Liver (tissue), 9 donors: ENCODE results near the gene CCDC141. TPM values are rescaled to one million over a fixed set of nuclear protein-coding genes. Genes with fewer than 3 reads are reported as not detected.

ENCODE experiments used
- DNase-seq: peaks from one replicate; pipeline ENCODE4 v3.0.0-alpha.2; 2017; ENCODE audit warnings: low spot score
- H3K27ac ChIP-seq, 2 donors: one replicate each; pipeline ENCODE4 v1.7.0; 2013; ENCODE audit warnings: inconsistent platforms in 2 of 2, low read length in 2 of 2, control low read depth in 1 of 2, low read depth in 1 of 2, mild to moderate bottlenecking in 1 of 2
- H3K27me3 ChIP-seq, 4 donors: one replicate each; pipeline versions ENCODE4 v1.6.1 to v1.7.0; 2013; ENCODE audit warnings: low read length in 3 of 4, inconsistent platforms in 1 of 4, mild to moderate bottlenecking in 1 of 4, moderate library complexity in 1 of 4; ENCODE audit not compliant: control insufficient read depth in 4 of 4, insufficient read depth in 4 of 4
- H3K36me3 ChIP-seq, 4 donors: one replicate each; pipeline versions ENCODE4 v1.6.1 to v1.7.0; 2013; ENCODE audit warnings: low read length in 3 of 4, mild to moderate bottlenecking in 3 of 4, low read depth in 1 of 4, moderate library complexity in 1 of 4; ENCODE audit not compliant: control insufficient read depth in 4 of 4, insufficient read depth in 3 of 4
- H3K4me1 ChIP-seq, 4 donors: one replicate each; pipeline versions ENCODE4 v1.6.1 to v1.7.0; 2013; ENCODE audit warnings: low read length in 3 of 4, mild to moderate bottlenecking in 3 of 4, moderate library complexity in 1 of 4; ENCODE audit not compliant: control insufficient read depth in 4 of 4, insufficient read depth in 4 of 4
- H3K4me3 ChIP-seq, 3 donors: one replicate each; pipeline versions ENCODE4 v1.6.1 to v1.7.0; 2013; ENCODE audit warnings: low read length in 3 of 3, control low read depth in 1 of 3, low read depth in 1 of 3, mild to moderate bottlenecking in 1 of 3
- H3K9ac ChIP-seq, 2 donors: one replicate each; pipeline ENCODE4 v1.7.0; 2013; ENCODE audit warnings: low read length in 2 of 2, mild to moderate bottlenecking in 2 of 2, moderate library complexity in 2 of 2, control low read depth in 1 of 2, low read depth in 1 of 2
- H3K9me3 ChIP-seq, 4 donors: one replicate each; pipeline versions ENCODE4 v1.6.1 to v1.7.0; 2013; ENCODE audit warnings: low read length in 3 of 4; ENCODE audit not compliant: control insufficient read depth in 4 of 4
- EGR1 ChIP-seq, 2 donors: IDR thresholded peaks; 2 replicates each; pipeline ENCODE4 v1.6.1; 2016 to 2018; ENCODE audit warnings: antibody characterized with exemption in 2 of 2, low read depth in 2 of 2
- FOXA1 ChIP-seq: IDR thresholded peaks from 2 replicates; pipeline ENCODE4 v1.6.1; 2016; ENCODE audit warnings: antibody characterized with exemption
- FOXA2 ChIP-seq: IDR thresholded peaks from 2 replicates; pipeline ENCODE4 v1.6.1; 2016; ENCODE audit warnings: antibody characterized with exemption
- GABPA ChIP-seq, 2 donors: IDR thresholded peaks in 1 of 2; conservative IDR thresholded peaks in 1 of 2; 2 replicates each; pipeline ENCODE4 v1.6.1; 2016; ENCODE audit warnings: antibody characterized with exemption in 2 of 2, mild to moderate bottlenecking in 1 of 2, moderate library complexity in 1 of 2
- HNF4A ChIP-seq, 2 donors: conservative IDR thresholded peaks; 2 replicates each; pipeline ENCODE4 v1.6.1; 2016; ENCODE audit warnings: antibody characterized with exemption in 2 of 2, mild to moderate bottlenecking in 2 of 2
- HNF4G ChIP-seq: IDR thresholded peaks from 2 replicates; pipeline ENCODE4 v1.6.1; 2016; ENCODE audit warnings: antibody characterized with exemption
- JUND ChIP-seq, 2 donors: IDR thresholded peaks; 2 replicates each; pipeline ENCODE4 v1.6.1; 2016; ENCODE audit warnings: antibody characterized with exemption in 2 of 2
- NR2F2 ChIP-seq: IDR thresholded peaks from 2 replicates; pipeline ENCODE4 v1.6.1; 2016; ENCODE audit warnings: antibody characterized with exemption
- RAD21 ChIP-seq, 2 donors: IDR thresholded peaks; 2 replicates each; pipeline ENCODE4 v1.6.1; 2016; ENCODE audit warnings: antibody characterized with exemption in 2 of 2, mild to moderate bottlenecking in 2 of 2
- RXRA ChIP-seq, 2 donors: IDR thresholded peaks; 2 replicates each; pipeline ENCODE4 v1.6.1; 2017 to 2018; ENCODE audit warnings: antibody characterized with exemption in 2 of 2, mild to moderate bottlenecking in 1 of 2
- SP1 ChIP-seq: IDR thresholded peaks from 2 replicates; pipeline ENCODE4 v1.6.1; 2018; ENCODE audit warnings: antibody characterized with exemption, mild to moderate bottlenecking
- TAF1 ChIP-seq: conservative IDR thresholded peaks from 2 replicates; pipeline ENCODE4 v1.6.1; 2016; ENCODE audit warnings: antibody characterized with exemption, mild to moderate bottlenecking
- YY1 ChIP-seq: IDR thresholded peaks from 2 replicates; pipeline ENCODE4 v1.6.1; 2016; ENCODE audit warnings: antibody characterized with exemption, mild to moderate bottlenecking
- WGBS: extraction: QIAGEN DNeasy Blood & Tissue Kit; methylation state at CpG from one replicate; pipeline ENCODE4 v1.1.7; 2013; 5-methylcytosine and 5-hydroxymethylcytosine counted together
- polyA plus RNA-seq, 2 donors: library from polyadenylated mRNA; stranded (reverse) in 1 of 2; unstranded in 1 of 2; fragments of 200-250 nt in 1 of 2; fragments of >200 nt in 1 of 2; fragmentation: Nextera tagmentation in 1 of 2; extraction: Ambion mirVana in 1 of 2; gene quantifications; one replicate each; pipeline versions ENCODE4 v1.2.1 to v1.2.3, GENCODE V29; 2013 to 2015
- total RNA-seq, 2 donors: library from RNA; depleted of rRNA; stranded (reverse); fragments of >200 nt; gene quantifications; one replicate each; pipeline ENCODE4 v1.2.3, GENCODE V29; 2014
- TF ChIP-seq, protein P1 (sequence below): IDR thresholded peaks from 2 replicates; pipeline ENCODE4 v1.6.1; 2016; ENCODE audit warnings: antibody characterized with exemption
- TF ChIP-seq, protein P2 (sequence below): IDR thresholded peaks from 2 replicates; pipeline ENCODE4 v1.6.1; 2016; ENCODE audit warnings: antibody characterized with exemption
- TF ChIP-seq, protein P3 (sequence below): fragments of 150-350 bp; IDR thresholded peaks from 2 replicates; pipeline ENCODE4 v1.5.1; 2017; ENCODE audit warnings: improper control_type of control experiment, low read depth, low read length; ENCODE audit not compliant: missing input control
- TF ChIP-seq, protein P4 (sequence below): IDR thresholded peaks from 2 replicates; pipeline ENCODE4 v1.6.1; 2016; ENCODE audit warnings: antibody characterized with exemption, mild to moderate bottlenecking
- TF ChIP-seq, protein P5 (sequence below): IDR thresholded peaks from 2 replicates; pipeline ENCODE4 v1.6.1; 2016; ENCODE audit warnings: antibody characterized with exemption
- donor health status: healthy.
- donor health status: healthy.
- donor health status: healthy.
- donor health status: healthy.
- donor health status: healthy.

Gene CCDC141
- total and polyA plus RNA-seq, 4 donors, result 0.05 to 1.0 (median 0.39) TPM

DNA sequence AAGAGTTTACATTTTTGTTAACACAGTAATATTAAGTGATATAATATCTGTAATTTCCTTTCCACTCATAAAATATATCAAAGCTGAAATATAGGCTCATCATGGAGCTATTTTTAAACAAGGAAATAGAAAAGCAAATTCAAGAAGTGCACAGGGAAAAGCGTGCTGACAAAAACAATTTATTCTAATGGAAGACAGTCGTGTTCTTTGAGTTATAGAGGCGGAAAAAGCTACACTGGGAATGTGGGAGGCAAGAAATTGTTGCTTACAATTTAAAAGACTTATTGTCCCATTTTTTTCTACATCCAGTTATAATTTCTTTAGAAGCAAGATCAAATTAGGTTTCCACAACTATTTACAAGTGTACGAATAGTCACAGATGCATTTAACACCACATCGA lies 239.5 kb downstream of the CCDC141 start:
- TF ChIP-seq RAD21 (IDR thresholded peaks at IDR 0.05) (no peak), JUND (IDR thresholded peaks at IDR 0.05) (no peak), TAF1 (no peak), GABPA (IDR thresholded peaks at IDR 0.05 in 1 of 2, conservative IDR thresholded peaks at IDR 0.05 in 1 of 2) (no peak), HNF4A (conservative IDR thresholded peaks at IDR 0.05) (no peak), NR2F2 (no peak), RXRA (IDR thresholded peaks at IDR 0.05) (no peak), SP1 (no peak), FOXA1 (no peak), FOXA2 (no peak), YY1 (no peak), HNF4G (no peak), EGR1 (IDR thresholded peaks at IDR 0.05; ENCODE audit: low read depth in 2 of 2) (no peak)
- TF ChIP-seq, protein P1, sequence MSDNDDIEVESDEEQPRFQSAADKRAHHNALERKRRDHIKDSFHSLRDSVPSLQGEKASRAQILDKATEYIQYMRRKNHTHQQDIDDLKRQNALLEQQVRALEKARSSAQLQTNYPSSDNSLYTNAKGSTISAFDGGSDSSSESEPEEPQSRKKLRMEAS, result no peak
- TF ChIP-seq, protein P2, sequence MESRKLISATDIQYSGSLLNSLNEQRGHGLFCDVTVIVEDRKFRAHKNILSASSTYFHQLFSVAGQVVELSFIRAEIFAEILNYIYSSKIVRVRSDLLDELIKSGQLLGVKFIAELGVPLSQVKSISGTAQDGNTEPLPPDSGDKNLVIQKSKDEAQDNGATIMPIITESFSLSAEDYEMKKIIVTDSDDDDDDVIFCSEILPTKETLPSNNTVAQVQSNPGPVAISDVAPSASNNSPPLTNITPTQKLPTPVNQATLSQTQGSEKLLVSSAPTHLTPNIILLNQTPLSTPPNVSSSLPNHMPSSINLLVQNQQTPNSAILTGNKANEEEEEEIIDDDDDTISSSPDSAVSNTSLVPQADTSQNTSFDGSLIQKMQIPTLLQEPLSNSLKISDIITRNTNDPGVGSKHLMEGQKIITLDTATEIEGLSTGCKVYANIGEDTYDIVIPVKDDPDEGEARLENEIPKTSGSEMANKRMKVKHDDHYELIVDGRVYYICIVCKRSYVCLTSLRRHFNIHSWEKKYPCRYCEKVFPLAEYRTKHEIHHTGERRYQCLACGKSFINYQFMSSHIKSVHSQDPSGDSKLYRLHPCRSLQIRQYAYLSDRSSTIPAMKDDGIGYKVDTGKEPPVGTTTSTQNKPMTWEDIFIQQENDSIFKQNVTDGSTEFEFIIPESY, result no peak
- TF ChIP-seq, protein P3, sequence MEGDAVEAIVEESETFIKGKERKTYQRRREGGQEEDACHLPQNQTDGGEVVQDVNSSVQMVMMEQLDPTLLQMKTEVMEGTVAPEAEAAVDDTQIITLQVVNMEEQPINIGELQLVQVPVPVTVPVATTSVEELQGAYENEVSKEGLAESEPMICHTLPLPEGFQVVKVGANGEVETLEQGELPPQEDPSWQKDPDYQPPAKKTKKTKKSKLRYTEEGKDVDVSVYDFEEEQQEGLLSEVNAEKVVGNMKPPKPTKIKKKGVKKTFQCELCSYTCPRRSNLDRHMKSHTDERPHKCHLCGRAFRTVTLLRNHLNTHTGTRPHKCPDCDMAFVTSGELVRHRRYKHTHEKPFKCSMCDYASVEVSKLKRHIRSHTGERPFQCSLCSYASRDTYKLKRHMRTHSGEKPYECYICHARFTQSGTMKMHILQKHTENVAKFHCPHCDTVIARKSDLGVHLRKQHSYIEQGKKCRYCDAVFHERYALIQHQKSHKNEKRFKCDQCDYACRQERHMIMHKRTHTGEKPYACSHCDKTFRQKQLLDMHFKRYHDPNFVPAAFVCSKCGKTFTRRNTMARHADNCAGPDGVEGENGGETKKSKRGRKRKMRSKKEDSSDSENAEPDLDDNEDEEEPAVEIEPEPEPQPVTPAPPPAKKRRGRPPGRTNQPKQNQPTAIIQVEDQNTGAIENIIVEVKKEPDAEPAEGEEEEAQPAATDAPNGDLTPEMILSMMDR, result no peak
- TF ChIP-seq, protein P4, sequence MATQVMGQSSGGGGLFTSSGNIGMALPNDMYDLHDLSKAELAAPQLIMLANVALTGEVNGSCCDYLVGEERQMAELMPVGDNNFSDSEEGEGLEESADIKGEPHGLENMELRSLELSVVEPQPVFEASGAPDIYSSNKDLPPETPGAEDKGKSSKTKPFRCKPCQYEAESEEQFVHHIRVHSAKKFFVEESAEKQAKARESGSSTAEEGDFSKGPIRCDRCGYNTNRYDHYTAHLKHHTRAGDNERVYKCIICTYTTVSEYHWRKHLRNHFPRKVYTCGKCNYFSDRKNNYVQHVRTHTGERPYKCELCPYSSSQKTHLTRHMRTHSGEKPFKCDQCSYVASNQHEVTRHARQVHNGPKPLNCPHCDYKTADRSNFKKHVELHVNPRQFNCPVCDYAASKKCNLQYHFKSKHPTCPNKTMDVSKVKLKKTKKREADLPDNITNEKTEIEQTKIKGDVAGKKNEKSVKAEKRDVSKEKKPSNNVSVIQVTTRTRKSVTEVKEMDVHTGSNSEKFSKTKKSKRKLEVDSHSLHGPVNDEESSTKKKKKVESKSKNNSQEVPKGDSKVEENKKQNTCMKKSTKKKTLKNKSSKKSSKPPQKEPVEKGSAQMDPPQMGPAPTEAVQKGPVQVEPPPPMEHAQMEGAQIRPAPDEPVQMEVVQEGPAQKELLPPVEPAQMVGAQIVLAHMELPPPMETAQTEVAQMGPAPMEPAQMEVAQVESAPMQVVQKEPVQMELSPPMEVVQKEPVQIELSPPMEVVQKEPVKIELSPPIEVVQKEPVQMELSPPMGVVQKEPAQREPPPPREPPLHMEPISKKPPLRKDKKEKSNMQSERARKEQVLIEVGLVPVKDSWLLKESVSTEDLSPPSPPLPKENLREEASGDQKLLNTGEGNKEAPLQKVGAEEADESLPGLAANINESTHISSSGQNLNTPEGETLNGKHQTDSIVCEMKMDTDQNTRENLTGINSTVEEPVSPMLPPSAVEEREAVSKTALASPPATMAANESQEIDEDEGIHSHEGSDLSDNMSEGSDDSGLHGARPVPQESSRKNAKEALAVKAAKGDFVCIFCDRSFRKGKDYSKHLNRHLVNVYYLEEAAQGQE, result no peak
- TF ChIP-seq, protein P5, sequence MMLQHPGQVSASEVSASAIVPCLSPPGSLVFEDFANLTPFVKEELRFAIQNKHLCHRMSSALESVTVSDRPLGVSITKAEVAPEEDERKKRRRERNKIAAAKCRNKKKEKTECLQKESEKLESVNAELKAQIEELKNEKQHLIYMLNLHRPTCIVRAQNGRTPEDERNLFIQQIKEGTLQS, result no peak
- Histone ChIP-seq H3K4me1 (no peaks in the 10 kb centered on the region), H3K36me3 (no peaks in the 10 kb centered on the region), H3K27ac (no peak overlapping the region), H3K4me3 (no peak overlapping the region), H3K9ac (no peak overlapping the region), H3K9me3 (no peaks in the 10 kb centered on the region), H3K27me3 (no peaks in the 10 kb centered on the region)
- WGBS, result 85% methylated on average over 5 of the region's 5 CpGs
- DNase-seq, result no peak
